ENCODE results near the gene RIT2. TPM values are rescaled to one million over a fixed set of nuclear protein-coding genes. Genes with fewer than 3 reads are reported as not detected.

RIT2 gene
- total and polyA plus RNA-seq, 9 donors, result not detected

DNA sequence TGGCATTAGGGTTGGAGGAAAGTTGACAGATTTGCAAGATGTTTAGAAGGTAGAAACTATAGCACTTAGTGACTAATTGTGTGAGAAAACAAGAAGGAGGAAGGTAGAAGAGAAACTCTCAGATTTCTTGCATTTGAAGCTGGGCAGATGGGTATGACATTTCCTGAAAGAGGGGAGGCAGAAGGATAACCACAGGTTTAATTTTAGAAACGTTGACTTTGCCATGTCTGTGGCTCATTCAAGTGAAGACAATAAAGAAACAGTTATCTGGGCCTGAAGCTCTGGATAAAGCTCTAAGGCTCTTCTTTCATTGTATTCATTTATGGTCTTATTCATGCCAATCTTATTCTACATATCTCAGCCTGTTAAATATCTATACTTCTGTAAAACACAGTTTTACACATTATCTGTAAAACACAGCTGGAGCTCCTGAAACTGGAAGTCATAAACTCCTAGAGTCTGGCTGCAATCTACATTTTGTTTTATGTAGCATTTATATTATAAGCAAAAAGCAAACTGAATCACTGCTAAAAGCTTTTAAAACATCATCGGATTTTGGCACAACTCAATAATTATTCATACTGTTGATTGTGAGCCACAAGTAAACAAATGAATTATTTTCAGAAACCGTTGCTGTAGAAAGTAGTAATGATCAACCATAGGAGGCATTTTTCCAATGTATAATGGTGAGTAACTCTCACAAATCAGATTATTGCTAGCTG is 138.5 kb downstream of the RIT2 start:
- WGBS, 3 donors, result 6 to 14% (median 12%) methylated on average over 3 of the region's 3 CpGs
- Histone ChIP-seq H3K36me3 (no peaks in the 10 kb centered on the region), H3K27ac (no peak overlapping the region), H3K27me3 (no peaks in the 10 kb centered on the region), H3K4me1 (ENCODE audit: insufficient read depth) (no peaks in the 10 kb centered on the region), H3K9me3 (no peaks in the 10 kb centered on the region), H3K4me3 (no peak overlapping the region)
- intact Hi-C loops (cut with DNase I), result no loop called here
- no peak for DNase-seq
- TF ChIP-seq EP300 (IDR thresholded peaks at IDR 0.05) (no peak), CTCF (IDR thresholded peaks at IDR 0.05) (no peak), POLR2A (IDR thresholded peaks at IDR 0.05) (no peak)

- DNase-seq, result no peak
- 81 to 85% (median 84%) methylated on average over 2 of the region's 2 CpGs for WGBS, 3 donors
- H3K9me3 ChIP-seq, result no peaks in the 10 kb centered on the region
- H3K4me3 ChIP-seq, result no peak overlapping the region
- H3K27me3 ChIP-seq, result no peaks in the 10 kb centered on the region
- no peaks in the 10 kb centered on the region for H3K36me3 ChIP-seq
- TF ChIP-seq EP300 (IDR thresholded peaks at IDR 0.05), result no peak
- TF ChIP-seq POLR2A (IDR thresholded peaks at IDR 0.05), result no peak
- TF ChIP-seq CTCF (IDR thresholded peaks at IDR 0.05), result no peak
- no peak overlapping the region for H3K27ac ChIP-seq
- H3K4me1 ChIP-seq (ENCODE audit: insufficient read depth), result no peaks in the 10 kb centered on the region
- intact Hi-C loops (cut with DNase I), result no loop called here
Observed at GRCh38 chr18:42969366-42969765, 146.1 kb downstream of the RIT2 start.

DNA sequence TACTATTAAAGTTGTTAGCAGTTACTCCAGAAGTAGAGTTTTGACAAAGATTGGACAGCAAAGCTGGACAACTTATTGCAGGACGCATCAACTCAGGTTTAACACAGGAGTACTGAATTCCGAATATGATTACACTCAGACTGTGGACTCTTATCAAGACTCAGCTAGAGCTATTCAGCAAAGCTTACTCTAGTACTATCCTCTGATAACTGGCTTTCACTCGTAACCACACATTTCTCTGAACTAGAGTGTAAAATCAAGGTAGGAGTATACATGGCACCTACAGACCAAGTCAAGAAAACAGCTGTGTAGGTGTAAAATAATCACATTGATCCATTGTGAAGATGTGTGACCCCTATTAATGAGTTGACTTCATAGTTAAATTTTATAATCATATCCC is 154.2 kb downstream of the RIT2 start:
- Histone ChIP-seq H3K27me3 (no peaks in the 10 kb centered on the region), H3K4me3 (no peak overlapping the region), H3K4me1 (ENCODE audit: insufficient read depth) (no peaks in the 10 kb centered on the region), H3K9me3 (no peaks in the 10 kb centered on the region), H3K27ac (no peak overlapping the region), H3K36me3 (no peaks in the 10 kb centered on the region)
- TF ChIP-seq POLR2A (IDR thresholded peaks at IDR 0.05) (no peak), CTCF (IDR thresholded peaks at IDR 0.05) (no peak), EP300 (IDR thresholded peaks at IDR 0.05) (no peak)
- no peak for DNase-seq
- WGBS, 3 donors, result 84 to 93% (median 87%) methylated on average over 3 of the region's 3 CpGs
- intact Hi-C loops (cut with DNase I), result no loop called here

GRCh38 chr18:42959528-42959927 is 156.0 kb downstream of the RIT2 start:
- DNase-seq, result no peak
- no peaks in the 10 kb centered on the region for H3K36me3 ChIP-seq
- no peaks in the 10 kb centered on the region for H3K9me3 ChIP-seq
- intact Hi-C loops (cut with DNase I), result no loop called here
- H3K27me3 ChIP-seq, result no peaks in the 10 kb centered on the region
- H3K27ac ChIP-seq, result no peak overlapping the region
- H3K4me1 ChIP-seq (ENCODE audit: insufficient read depth), result no peaks in the 10 kb centered on the region
- no peak overlapping the region for H3K4me3 ChIP-seq
- no peak for TF ChIP-seq CTCF (IDR thresholded peaks at IDR 0.05)
- no peak for TF ChIP-seq POLR2A (IDR thresholded peaks at IDR 0.05)
- TF ChIP-seq EP300 (IDR thresholded peaks at IDR 0.05), result no peak
- WGBS, 3 donors, result 74 to 75% (median 75%) methylated on average over 2 of the region's 2 CpGs

Data from ovary (tissue), 9 donors.